GM19023 (cell line): ENCODE measurements around the gene CCNL1.
"Not testable (repeated sequence)": the region's sequence is repeated elsewhere in the genome, so short reads cannot be mapped to it uniquely, and the experiment has no call there.

Experiments
- ATAC-seq: cut with Tn5 transposase; IDR thresholded peaks from one replicate; pipeline ENCODE4 v1.9.1; 2021; ENCODE audit warnings: mild to moderate bottlenecking, moderate library complexity; ENCODE audit not compliant: unreplicated experiment

Gene CCNL1

DNA sequence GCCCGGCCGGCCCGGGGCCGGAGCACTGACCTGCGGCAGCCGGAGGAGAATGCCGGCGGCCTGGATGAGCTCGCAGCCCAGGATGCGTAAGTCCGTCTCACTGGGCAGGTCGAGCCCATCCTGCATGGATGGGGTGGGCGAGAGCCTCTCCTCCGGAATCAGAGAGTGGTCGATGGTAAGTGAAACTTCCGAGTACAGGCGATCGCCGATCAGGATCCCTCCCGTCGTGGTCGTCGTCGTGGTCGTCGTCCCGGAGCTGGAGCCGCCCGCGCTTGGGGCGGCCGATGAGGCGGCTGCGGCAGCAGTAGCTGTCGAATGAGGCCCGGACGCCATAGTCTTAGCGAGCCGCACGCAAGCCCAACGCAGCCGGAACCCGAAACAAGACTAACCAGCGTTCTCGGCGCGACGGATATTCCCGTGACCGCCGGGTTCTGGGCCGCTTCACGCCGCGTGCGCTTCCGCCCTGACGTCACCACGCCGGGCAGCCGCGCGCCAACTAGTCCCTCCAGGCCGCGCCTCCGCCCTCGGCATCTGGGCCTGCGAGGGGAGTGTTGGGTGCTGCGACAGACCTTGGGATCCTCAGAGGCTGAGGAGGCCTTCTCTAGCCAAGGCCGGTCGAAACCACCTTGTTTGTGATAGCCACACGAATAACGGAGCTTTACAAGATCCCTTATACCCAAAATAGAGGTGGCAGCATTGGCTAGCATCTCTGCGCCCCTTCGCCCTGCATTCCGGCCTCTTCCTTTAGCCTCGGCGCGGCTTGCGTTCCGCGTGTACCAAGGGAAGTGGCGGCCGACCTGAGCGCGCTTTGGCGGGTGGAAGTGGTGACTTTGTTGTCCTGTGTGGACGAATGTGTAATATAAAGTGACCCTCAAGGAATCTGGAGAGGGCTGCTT is at the start of gene CCNL1:
Gene CCNL1, minus strand, starts transcription at position 386 of the 896 bp plus-strand sequence. Its CDS starts 53 bp downstream, at position 333.
- ATAC-seq: peak; percentile 84

DNA sequence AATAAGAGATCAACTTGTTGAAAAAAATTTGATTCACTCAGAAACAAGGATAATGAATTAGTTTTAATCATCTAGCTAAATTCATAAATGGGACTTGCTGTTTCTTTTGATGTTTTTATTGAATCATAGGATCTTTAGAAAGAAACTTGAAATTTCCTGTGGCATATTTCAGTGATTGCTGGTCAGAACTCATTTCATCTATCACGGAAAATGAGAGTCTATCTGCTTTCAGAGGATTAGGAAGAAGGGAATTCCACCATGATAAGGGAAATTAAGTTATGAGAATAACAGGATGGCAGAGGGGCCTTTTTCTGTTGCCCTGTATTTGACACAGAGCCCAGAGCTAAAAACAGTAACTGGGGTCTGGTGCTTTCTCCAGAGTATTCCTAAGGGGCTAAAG is 44.9 kb upstream of the CCNL1 start:
- ATAC-seq: no peak

DNA sequence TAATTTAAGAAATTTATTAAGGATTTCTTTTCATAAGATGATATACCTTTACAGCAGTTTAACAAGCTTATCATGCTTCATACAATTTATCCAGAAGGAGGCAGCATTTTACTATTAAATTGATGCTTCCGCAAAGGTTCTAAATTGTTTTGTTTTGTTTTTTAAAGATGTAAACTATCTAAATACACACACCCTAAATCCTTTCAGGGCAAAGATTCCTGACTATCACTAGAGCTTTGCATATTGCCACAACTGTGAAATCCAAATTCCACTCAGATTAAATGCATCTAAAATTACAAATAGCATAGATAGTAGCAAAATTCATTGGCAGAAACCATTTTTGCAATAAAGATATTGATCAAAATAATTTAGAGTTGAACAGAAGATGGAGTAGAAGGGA is 44.5 kb upstream of the CCNL1 start:
- no peak for ATAC-seq

DNA sequence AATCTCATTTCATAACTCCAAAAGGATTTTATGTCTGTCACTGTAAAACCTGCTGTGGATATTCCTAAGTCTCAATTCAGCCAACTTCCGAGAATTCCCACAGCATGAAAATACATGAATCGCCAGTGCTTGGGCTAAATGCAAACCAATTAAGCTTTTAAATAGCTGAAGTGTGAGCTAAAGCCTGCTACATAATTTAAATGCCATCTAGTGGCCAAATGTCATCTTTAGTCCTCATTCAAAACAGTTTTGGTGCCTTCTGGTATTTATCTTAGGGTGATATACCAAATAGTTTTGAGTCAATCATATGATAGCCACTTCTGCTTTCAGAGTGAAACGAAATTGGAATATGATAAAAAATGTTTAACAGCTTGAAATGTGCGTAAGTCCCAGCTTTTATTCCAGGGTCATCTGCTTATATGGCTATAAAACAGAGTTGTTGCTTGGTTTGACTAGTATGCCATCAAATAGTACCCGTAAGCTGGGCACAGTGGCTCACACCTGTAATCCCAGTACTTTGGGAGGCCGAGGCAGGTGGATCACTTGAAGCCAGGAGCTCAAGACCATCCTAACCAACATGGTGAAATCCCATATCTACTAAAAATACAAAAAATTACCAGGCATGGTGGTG is 41.8 kb upstream of the CCNL1 start:
- ATAC-seq: peak; percentile 57

DNA sequence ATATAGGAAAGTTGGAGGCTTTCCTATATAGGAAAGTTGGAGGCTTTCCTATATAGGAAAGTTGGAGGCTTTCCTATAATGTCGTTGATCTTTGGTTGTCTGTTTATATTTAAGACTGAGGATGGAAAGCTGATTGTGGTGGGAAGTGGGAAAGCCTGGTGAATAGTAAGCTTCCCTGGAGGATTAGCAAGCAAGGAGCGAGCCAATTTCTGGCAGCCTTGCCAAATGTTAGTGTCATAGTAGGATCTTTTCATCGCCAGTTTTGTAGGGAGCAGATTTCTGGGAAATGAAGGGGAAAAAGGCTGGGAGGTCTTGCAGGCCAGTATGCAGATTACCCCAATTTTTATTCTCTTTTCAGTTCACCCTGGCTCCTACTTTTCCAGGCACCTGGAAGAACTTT is 39.9 kb upstream of the CCNL1 start:
- no peak for ATAC-seq

DNA sequence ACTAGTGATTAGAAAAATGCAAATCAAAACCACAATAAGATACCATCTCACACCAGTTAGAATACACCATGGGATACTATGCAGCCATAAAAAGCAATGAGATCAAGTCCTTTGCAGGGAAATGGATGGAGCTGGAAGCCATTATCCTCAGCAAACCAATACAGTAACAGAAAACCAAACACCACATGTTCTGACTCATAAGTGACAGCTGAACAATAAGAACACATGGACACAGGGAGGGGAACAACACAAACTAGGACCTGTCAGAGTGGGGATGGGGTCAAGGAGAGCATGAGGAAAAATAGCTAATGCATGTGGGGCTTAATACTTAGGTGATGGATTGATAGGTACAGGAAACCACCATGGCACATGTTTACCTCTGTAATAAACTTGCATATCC is 36.0 kb upstream of the CCNL1 start:
- ATAC-seq: no peak

DNA sequence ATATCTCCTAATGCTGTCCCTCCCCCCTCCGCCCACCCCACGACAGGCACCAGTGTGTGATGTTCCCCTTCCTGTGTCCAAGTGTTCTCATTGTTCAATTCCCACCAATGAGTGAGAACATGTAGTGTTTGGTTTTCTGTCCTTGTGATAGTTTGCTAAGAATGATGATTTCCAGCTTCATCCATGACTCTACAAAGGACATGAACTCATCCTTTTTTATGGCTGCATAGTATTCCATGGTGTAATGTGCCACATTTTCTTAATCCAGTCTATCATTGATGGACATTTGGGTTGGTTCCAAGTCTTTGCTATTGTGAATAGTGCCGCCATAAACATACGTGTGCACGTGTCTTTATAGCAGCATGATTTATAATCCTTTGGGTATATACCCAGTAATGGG is 31.2 kb upstream of the CCNL1 start:
- not testable (repeated sequence) for ATAC-seq

DNA sequence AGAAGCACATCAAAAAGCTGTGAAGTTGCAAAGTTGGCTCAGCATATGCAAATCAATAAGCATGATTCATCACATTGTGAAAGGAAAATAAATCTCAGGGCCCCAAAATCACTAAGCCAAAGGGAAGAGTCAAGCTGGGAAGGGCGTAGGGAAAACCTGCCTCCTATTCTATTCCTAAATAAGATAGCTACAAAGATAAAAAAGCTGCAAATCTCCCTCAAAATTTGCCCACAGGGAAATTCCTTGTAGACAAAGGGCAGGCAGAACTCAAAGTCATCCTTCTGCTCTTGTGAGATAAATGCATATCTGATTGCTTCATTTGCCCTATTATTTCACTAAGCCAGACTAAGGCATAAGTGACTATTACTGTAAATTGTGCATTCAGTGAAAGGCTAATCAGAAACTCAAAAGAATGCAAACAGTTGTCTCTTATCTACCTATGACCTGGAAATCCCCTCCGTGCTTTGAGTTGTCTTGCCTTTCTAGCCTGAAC is 30.5 kb upstream of the CCNL1 start:
- ATAC-seq: no peak

DNA sequence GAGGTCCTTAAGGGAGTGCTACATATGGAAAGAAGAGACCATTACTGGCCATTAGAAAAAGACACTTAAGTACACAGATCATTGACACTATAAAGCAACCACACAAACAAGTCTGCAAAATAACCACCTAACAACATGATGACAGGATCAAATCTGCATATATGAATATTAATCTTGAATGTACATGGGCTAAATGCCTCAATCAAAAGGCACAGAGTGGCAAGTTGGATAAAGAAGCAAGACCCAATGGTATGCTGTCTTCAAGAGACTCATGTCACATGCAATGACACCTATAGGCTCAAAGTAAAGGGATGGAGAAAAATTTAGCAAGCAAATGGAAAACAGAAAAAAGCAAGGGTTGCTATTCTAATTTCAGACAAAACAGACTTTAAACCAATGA is 28.4 kb upstream of the CCNL1 start:
- no peak for ATAC-seq

DNA sequence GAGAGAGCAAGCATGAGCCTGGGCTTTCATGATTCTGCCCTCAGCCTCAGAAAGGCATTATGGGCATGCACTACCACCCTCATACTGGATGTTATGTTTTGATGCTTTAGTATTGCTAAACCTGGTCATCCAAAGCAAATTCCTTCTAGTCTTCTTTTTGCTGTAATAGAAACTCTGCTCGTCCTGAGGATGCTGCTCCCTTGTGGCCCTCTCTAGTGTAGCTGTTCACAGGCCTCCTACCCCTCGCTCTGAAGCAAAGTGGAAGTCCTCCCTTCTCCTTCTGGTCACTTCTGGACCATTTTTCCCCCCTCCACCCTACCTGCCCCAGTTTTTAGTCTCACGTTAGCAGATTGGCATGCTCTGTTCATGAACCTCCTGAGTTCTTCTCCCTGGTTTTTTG is 22.9 kb upstream of the CCNL1 start:
- ATAC-seq: no peak

DNA sequence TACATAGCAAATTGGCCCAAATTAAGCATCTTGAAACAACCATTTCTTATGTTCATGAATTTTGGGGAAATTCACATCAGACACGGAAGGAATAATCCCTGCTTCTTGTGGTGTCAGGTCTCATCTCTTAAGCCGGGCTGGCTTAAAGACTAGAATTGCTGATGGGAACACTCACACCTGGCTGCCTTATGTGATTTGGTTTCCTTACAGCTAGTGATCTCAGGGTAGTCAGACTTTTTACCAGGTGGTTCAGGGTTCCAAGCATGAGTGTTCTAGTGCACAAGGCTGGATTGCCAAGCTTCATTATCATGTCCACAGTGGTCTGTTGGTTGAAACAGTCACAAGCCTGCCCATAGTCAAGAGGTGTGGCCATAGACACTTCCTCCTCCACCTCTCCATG is 20.3 kb upstream of the CCNL1 start:
- no peak for ATAC-seq

DNA sequence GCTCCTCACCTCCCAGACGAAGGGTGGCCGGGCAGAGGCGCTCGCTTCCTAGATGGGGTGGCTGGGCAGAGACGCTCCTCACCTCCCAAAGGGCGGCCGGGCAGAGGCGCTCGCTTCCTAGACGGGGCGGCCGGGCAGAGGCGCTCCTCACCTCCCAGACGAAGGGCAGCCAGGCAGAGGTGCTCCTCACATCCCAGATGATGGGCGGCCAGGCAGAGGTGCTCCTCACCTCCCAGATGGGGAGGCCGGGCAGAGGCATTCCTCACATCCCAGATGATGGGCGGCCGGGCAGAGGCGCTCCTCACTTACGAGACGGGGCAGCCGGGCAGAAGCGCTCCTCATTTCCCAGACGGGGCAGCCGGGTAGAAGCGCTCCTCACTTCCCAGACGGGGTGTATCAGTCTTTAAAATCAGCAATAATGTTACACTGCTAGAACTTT is 19.4 kb upstream of the CCNL1 start:
- no peak for ATAC-seq

DNA sequence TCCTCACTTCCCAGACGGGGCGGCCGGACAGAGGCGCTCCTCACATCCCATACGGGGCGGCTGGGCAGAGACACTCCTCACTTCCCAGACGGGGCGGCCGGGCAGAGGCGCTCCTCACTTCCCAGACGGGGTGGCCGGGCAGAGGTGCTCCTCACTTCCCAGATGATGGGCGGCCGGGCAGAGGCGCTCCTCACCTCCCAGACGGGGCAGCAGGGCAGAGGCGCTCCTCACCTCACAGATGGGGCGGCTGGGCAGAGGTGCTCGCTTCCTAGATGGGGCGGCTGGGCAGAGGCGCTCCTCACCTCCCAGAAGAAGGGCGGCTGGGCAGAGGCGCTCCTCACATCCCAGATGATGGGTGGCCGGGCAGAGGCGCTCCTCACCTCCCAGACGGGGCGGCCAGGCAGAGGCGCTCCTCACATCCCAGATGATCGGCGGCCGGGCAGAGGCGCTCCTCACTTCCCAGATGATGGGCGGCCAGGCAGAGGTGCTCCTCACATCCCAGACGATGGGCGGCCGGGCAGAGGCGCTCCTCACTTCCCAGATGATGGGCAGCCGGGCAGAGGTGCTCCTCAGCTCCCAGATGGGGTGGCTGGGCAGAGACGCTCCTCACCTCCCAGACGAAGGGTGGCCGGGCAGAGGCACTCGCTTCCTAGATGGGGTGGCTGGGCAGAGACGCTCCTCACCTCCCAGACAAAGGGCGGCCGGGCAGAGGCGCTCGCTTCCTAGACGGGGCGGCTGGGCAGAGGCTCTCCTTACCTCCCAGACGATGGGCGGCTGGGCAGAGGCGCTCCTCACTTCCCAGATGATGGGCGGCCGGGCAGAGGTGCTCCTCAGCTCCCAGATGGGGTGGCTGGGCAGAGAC is 18.8 kb upstream of the CCNL1 start:
- ATAC-seq: not testable (repeated sequence)

DNA sequence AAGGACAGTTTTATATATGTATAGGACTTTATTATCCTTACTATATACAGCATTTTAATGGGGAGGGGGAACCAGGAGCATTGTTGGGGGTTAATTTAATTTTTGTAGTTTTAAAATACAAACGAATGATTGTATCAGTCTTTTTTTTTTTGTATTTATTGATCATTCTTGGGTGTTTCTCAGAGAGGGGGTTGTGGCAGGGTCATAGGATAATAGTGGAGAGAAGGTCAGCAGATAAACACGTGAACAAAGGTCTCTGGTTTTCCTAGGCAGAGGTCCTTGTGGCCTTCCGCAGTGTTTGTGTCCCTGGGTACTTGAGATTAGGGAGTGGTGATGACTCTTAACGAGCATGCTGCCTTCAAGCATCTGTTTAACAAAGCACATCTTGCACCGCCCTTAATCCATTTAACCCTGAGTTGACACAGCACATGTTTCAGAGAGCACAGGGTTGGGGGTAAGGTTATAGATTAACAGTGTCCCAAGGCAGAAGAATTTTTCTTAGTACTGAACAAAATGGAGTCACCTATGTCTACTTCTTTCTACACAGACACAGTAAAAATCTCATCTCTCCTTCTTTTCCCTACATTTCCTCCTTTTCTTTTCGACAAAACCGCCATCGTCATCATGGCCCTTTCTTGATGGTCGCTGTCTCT is 18.0 kb upstream of the CCNL1 start:
- not testable (repeated sequence) for ATAC-seq

DNA sequence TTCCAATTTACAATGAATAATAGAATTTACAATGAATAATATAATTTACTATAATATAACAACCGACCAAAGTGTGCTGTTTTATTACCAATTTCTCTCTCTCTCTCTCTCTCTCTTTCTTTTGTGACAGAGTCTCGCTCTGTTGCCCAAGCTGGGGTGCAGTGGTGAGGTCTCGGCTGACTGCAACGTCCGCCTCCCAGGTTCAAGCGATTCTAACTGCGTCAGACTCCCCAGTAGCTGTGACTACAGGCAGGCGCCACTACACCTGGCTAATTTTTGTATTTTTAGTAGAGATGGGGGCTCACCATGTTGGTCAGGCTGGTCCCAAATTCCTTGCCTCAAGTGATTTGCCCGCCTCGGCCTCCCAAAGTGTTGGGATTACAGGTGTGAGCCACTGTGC is 17.0 kb upstream of the CCNL1 start:
- ATAC-seq: no peak

DNA sequence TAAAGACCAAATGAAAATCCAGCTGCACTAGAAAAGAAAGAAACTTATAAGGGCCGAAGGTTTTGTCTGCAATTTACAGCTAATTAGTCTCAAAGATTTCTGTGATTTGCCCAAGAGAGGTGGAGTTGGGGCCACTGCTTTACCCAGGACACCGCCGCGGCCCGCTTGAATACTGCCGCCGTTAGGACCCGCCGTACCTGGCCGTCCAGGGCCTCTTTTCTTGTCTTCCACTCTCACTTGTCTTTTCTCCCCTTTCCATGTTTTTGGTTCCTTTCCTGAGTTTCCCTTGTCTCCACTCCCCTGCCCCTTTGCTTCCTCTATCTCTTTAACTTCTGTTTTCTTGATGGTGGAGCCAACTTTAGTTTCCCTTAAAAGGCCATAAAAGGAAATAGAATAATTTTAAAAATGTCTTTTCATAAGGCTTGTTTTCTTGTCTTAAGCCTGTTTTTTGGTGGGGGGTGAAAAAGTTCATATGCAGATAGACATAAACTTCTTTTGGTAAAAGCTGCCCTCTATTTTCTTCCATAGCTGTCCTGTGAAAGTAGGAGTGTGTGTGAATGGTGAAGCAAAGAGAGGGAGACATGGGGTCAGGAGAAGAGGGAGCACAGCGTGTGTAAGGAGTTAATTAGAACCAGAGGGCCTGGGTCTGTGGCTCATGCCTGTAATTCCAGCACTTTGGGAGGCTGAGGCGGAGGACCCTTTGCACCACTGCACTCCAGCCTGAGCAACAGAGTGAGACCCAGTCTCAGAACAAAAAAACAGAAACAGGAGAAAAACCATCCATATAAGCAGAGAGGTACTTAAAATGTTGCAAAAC is 16.0 kb upstream of the CCNL1 start:
- ATAC-seq: no peak

DNA sequence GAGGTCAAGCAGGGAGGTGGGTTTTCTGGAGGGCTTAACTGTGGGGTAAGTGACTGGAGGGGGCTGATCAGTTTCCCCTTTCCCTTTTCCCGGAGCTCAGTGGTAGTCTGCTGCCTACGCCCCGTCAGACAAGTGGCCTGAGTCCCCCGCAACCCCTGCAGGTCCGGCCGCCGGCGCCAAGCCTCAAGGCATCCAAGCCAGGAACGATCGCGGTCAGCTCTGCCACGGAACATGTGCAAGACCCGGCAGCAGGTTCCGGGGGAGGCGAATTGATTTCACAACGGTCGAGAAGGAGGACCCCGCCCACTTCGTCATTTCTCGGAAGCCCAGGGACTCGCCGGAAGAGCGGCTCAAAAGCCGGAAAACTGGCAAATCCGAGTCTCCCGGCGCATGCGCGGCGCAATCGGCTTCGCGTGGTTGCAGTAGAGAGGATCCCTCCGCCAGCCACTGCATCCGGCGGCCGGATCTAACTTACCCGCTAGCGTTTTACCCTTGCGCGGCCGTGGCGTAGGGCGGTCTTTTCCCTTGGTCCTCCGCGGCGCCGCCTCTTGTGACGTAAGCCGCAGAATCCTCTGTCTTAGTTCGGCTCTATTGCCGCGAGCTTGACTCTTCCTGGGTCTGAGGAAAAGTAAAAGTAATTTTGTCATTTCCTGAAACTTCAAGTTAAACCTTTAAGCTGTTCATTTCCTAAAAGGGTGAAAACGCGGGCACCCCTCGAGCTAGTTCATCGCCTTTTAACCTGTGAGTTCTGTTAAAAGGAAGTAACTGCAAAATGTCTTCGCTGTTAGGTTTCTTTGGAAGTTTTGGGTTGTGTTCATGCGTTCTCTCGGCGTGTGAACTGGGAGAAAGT is 14.9 kb upstream of the CCNL1 start:
- peak; percentile 94 for ATAC-seq

DNA sequence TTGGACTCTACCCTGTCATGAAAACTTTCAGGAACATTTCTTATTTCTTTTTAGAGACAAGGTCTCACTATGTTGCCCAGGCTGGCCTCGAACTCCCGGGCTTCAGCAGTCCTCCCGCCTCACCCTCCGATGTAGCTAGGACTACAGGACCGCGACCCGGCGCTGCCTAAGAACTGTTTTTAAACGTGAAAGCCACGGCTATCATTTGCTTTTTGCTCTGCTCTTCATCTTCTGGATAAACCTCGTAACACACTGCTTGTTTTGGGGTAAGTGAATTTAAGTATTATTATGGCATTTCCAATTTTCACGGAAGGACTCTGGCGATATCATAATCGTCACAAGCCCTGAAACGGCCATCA is 14.3 kb upstream of the CCNL1 start:
- peak; percentile 2 for ATAC-seq

DNA sequence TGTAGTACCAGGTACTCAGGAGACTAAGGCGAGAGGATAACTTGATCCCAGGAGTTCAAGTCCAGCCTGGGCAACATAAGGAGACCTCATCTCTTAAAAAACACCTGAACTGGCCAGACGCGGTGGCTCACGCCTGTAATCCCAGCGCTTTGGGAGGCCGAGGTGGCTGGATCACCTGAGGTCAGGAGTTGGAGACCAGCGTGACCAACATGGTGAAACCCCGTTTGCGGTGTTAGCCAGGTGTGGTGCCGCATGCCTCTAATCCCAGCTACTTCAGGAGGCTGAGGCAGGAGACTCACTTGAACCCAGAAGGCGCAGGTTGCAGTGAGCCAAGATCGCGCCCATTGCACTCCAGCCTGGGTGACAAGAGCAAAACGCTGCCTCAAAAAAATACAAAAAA is 13.4 kb upstream of the CCNL1 start:
- ATAC-seq: not testable (repeated sequence)
